Measurements from ENCODE around the gene L1TD1. TPM values are rescaled to one million over a fixed set of nuclear protein-coding genes. Genes with fewer than 3 reads are reported as not detected.

L1TD1 gene
- total and polyA plus RNA-seq, 2 of the 13 experiments (the other 11 are each of a cell fraction or from before 2014, with no cell fraction given): not detected

DNA sequence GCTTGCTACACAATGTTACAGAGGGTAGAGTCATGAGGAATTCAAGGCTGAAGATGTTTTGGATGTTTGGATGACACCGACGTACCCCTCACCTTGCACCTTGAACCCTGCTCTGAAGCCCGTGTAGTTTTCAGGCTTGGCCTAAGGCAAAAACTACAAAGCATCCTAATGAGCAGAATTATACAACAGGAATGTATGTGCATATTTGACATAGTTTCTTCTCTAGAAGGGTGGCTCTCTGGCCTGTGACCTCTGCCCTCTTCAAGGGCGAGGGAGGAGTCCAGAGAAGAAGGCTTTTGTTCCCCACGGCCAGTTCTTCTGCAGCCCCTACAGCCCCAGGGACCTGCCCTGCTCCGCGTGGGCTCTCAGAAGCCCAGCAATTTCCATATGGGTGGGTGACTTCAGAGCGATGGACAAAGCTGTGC is 43.3 kb downstream of the L1TD1 start (continued):
- TF ChIP-seq, protein P1, sequence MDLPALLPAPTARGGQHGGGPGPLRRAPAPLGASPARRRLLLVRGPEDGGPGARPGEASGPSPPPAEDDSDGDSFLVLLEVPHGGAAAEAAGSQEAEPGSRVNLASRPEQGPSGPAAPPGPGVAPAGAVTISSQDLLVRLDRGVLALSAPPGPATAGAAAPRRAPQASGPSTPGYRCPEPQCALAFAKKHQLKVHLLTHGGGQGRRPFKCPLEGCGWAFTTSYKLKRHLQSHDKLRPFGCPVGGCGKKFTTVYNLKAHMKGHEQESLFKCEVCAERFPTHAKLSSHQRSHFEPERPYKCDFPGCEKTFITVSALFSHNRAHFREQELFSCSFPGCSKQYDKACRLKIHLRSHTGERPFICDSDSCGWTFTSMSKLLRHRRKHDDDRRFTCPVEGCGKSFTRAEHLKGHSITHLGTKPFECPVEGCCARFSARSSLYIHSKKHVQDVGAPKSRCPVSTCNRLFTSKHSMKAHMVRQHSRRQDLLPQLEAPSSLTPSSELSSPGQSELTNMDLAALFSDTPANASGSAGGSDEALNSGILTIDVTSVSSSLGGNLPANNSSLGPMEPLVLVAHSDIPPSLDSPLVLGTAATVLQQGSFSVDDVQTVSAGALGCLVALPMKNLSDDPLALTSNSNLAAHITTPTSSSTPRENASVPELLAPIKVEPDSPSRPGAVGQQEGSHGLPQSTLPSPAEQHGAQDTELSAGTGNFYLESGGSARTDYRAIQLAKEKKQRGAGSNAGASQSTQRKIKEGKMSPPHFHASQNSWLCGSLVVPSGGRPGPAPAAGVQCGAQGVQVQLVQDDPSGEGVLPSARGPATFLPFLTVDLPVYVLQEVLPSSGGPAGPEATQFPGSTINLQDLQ (CRISPR knock-in tag; IDR thresholded peaks at IDR 0.05): no peak
- TF ChIP-seq, protein P2, sequence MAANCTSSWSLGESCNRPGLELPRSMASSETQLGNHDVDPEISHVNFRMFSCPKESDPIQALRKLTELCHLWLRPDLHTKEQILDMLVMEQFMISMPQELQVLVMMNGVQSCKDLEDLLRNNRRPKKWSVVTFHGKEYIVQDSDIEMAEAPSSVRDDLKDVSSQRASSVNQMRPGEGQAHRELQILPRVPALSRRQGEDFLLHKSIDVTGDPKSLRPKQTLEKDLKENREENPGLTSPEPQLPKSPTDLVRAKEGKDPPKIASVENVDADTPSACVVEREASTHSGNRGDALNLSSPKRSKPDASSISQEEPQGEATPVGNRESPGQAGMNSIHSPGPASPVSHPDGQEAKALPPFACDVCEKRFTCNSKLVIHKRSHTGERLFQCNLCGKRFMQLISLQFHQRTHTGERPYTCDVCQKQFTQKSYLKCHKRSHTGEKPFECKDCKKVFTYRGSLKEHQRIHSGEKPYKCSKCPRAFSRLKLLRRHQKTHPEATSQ (CRISPR knock-in tag; IDR thresholded peaks at IDR 0.05; ENCODE audit: borderline replicate concordance): peak; percentile 59; the same call in 1 of the 2 replicates
- TF ChIP-seq TIGD3 (CRISPR knock-in tag; IDR thresholded peaks at IDR 0.05; ENCODE audit: borderline replicate concordance): no peak
- peak; percentile 94 for TF ChIP-seq DPF2 (CRISPR knock-in tag; IDR thresholded peaks at IDR 0.05; ENCODE audit: borderline replicate concordance, low read depth)
- peak; percentile 90 for TF ChIP-seq MTA1 (CRISPR knock-in tag; IDR thresholded peaks at IDR 0.05; ENCODE audit: borderline replicate concordance)
- no peak for TF ChIP-seq HNRNPH1 (optimal IDR thresholded peaks at IDR 0.05; ENCODE audit: low read depth, low read length)
- no peak for TF ChIP-seq ZNF879 (CRISPR knock-in tag; IDR thresholded peaks at IDR 0.05)
- 0 out of 2 replicates have a peak, but pooled peaks have one; percentile 22 for TF ChIP-seq RAD21 (CRISPR knock-in tag; IDR thresholded peaks at IDR 0.05)
- no peak for TF ChIP-seq ZNF598 (CRISPR knock-in tag; IDR thresholded peaks at IDR 0.05; ENCODE audit: borderline replicate concordance)
- no peak for TF ChIP-seq CAMTA2 (CRISPR knock-in tag; IDR thresholded peaks at IDR 0.05; ENCODE audit: borderline replicate concordance)
- TF ChIP-seq YEATS2 (CRISPR knock-in tag; IDR thresholded peaks at IDR 0.05; ENCODE audit: borderline replicate concordance): no peak
- no peak for TF ChIP-seq ZFP82 (CRISPR knock-in tag; IDR thresholded peaks at IDR 0.05; ENCODE audit: borderline replicate concordance)
- peak; percentile 81 for TF ChIP-seq CREM (IDR thresholded peaks at IDR 0.05)
- no peak for TF ChIP-seq CREM (CRISPR knock-in tag; IDR thresholded peaks at IDR 0.05)
- peak; percentile 79 for TF ChIP-seq FOXP4 (CRISPR knock-in tag; IDR thresholded peaks at IDR 0.05)
- TF ChIP-seq ZNF512B (CRISPR knock-in tag; IDR thresholded peaks at IDR 0.05; ENCODE audit: borderline replicate concordance): no peak
- no peak for TF ChIP-seq ZNF136 (CRISPR knock-in tag; IDR thresholded peaks at IDR 0.05; ENCODE audit: low read depth)
- TF ChIP-seq DNMT1 (CRISPR knock-in tag; IDR thresholded peaks at IDR 0.05): no peak
- TF ChIP-seq ZNF709 (CRISPR knock-in tag; IDR thresholded peaks at IDR 0.05): 0 out of 2 replicates have a peak, but pooled peaks have one; percentile 62
- TF ChIP-seq ZNF672 (CRISPR knock-in tag; IDR thresholded peaks at IDR 0.05): no peak
